ENCODE results near the gene CDCP2.

Gene CDCP2

GRCh38 chr1:54173681-54174080, 20.9 kb upstream of the CDCP2 start:
- TF ChIP-seq CTCF (IDR thresholded peaks at IDR 0.05): no peak

- no peak for TF ChIP-seq CTCF (IDR thresholded peaks at IDR 0.05)
Observed at GRCh38 chr1:54172614-54173599, 20.1 kb upstream of the CDCP2 start.

GRCh38 chr1:54171606-54172005, 18.8 kb upstream of the CDCP2 start:
- TF ChIP-seq CTCF (IDR thresholded peaks at IDR 0.05): no peak

- no peak for TF ChIP-seq CTCF (IDR thresholded peaks at IDR 0.05)
Observed at GRCh38 chr1:54171016-54171415, 18.2 kb upstream of the CDCP2 start.

GRCh38 chr1:54169068-54169467, 16.3 kb upstream of the CDCP2 start:
- no peak for TF ChIP-seq CTCF (IDR thresholded peaks at IDR 0.05)

GRCh38 chr1:54168206-54168965, 15.6 kb upstream of the CDCP2 start:
- TF ChIP-seq CTCF (IDR thresholded peaks at IDR 0.05): no peak

- no peak for TF ChIP-seq CTCF (IDR thresholded peaks at IDR 0.05)
Observed at GRCh38 chr1:54167422-54168139, 14.8 kb upstream of the CDCP2 start.

All from LNCAP (cell line).